ENCODE measurements around the gene CNTLN.

GRCh38 chr9:17088566-17088965, 46.3 kb upstream of the CNTLN start:
- TF ChIP-seq CTCF (IDR thresholded peaks at IDR 0.05; ENCODE audit: insufficient read depth, low read length, poor library complexity, severe bottlenecking) (no peak), EZH2phosphoT487 (conservative IDR thresholded peaks at IDR 0.05; ENCODE audit: low read length) (no peak)
